22Rv1 (cell line): ENCODE data around the gene PIRT.

Experiments
- CTCF ChIP-seq: fragments of 450-650 bp; IDR thresholded peaks from 2 replicates; pipeline ENCODE4 v1.5.1; 2017; ENCODE audit warnings: mild to moderate bottlenecking
- ZFX ChIP-seq: fragments of 450-650 bp; IDR thresholded peaks from 2 replicates; pipeline ENCODE4 v1.6.1; 2017; ENCODE audit warnings: antibody characterized with exemption, borderline replicate concordance

- TF ChIP-seq CTCF (no peak), ZFX (no peak)
Observed at GRCh38 chr17:10815319-10815718, 22.6 kb downstream of the PIRT start.
